Medulla oblongata (tissue), 1 donor: ENCODE results near the gene CDC25B.
"Not testable (repeated sequence)": the region's sequence is repeated elsewhere in the genome, so short reads cannot be mapped to it uniquely, and the experiment has no call there.

Source experiments
- DNase-seq: peaks from one replicate; pipeline ENCODE4 v3.0.0-alpha.2; 2015; ENCODE audit errors: extremely low spot score

Gene CDC25B

DNA sequence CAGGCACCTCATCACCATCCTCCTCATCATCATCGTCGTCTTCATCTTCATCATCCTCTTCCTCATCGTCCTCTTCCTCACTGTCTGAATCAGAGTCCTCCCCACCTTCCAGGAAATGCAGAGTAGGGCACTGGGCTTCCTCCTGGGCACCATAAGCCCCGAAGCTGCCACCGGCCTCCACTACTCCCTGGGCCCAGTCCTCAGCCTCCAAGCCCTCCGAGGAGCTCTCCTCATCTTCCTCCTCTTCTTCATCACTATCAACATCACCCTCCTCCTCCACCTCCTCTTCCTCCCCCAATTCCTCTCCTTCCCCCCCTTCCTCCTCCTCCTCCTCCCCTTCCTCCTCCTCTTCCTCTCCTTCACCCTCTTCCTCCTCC lies 11.3 kb upstream of the CDC25B start:
- DNase-seq: no peak

DNA sequence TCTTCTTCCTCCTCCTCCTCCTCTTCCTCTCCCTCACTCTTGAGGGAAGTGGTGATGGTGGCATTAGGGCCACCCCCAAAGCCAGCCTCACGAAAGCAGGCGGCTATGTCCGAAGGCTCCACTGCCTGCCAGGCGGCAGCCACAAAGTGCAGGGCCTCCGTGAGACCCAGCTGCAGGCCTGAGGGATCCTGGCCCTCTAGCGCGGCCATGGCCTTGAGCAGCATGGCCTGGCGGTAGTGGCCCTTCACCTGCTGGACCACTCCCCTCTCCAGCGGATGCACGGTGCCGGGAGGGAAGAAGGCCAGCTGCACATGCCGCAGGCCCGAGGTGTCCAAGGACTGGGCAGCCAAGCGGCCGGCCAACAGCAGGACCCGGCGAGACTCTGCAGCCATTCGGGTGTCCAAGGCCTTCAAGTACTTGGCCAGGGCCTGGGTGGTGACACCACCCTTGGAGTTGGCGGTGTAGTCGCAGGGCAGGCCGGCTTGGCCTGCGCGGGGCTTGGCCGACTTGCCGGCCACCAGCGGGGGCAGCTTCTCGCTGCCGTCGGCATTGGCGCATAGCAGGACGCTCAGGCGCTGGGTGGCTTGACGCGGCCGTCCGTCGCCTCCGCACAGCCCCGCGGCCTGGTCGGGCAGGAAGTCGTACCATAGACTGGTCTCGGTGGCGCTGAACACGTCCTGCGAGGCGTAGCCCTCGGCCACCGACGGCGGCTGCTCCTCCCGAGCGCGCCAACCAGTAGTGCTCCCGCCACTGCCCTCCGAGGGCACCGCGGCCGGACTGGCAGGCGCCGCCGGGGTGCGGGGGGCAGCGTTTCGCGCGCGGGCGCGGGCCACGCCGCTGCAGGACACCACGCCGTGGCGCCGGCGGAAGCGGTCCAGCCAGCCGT lies 10.6 kb upstream of the CDC25B start:
- no peak for DNase-seq

- no peak for DNase-seq
These were observed 10.0 kb upstream of the CDC25B start for GRCh38 chr20:3786126-3786484.

DNA sequence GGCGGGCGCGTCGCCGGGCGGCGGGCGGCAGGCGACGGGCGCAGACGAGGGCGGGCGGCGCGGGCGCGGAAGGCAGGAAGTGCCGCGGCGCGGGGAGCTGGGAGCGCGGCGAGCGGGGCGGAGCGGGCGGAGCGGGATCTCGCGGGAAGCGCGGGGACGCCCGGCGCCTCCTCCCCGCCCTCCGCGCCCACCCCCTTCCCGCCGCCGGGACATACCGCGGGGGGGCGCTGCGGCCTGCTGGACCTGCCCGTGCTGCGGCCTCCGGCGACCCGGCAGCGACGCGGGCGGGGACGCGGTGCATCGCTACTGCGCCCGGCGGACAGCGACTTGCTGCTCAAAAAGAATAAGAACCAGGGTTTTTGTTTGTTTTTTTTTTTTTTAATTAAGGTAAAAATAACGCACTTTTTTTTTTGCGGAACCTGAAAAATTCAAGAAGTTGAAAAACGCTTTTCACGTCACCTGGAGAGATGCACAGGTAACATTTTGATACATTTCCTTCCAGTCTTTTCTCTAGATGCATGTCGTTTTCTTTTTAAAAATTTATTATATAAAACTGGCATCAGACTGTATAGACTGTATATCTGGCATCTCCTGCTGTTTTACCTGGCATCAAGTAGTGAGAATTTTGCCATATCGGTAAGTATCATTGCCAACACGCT lies 9.3 kb upstream of the CDC25B start, which contains the start of gene CENPB:
CENPB (minus strand) TSS at position 76 of the 659 bp plus-strand sequence. CDS start 257 bp downstream, outside the sequence.
- peak; percentile 89 for DNase-seq

- DNase-seq: no peak
These were observed 8.6 kb upstream of the CDC25B start for GRCh38 chr20:3787324-3788014.

GRCh38 chr20:3788685-3789155 lies 7.4 kb upstream of the CDC25B start:
- DNase-seq: no peak

DNA sequence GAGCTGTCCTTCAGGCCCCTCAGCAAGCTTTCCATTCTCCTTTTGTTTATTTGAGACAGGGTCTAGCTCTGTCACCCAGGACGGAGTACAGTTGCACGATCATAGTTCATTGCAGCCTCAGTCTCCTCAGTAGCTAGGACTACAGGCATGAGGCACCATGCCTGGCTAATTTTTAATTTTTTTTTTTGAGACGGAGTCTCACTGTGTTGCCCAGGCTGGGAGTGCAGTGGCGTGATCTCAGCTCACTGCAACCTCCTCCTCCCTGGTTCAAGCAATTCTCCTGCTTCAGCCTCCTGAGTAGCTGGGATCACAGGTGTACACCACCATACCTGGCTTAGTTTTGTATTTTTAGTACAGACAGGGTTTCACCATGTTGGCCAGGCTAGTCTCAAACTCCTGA lies 6.9 kb upstream of the CDC25B start:
- not testable (repeated sequence) for DNase-seq

GRCh38 chr20:3794168-3794567 lies 1.9 kb upstream of the CDC25B start:
- not testable (repeated sequence) for DNase-seq

- no peak for DNase-seq
These were observed 1.2 kb upstream of the CDC25B start for GRCh38 chr20:3794701-3795420.

DNA sequence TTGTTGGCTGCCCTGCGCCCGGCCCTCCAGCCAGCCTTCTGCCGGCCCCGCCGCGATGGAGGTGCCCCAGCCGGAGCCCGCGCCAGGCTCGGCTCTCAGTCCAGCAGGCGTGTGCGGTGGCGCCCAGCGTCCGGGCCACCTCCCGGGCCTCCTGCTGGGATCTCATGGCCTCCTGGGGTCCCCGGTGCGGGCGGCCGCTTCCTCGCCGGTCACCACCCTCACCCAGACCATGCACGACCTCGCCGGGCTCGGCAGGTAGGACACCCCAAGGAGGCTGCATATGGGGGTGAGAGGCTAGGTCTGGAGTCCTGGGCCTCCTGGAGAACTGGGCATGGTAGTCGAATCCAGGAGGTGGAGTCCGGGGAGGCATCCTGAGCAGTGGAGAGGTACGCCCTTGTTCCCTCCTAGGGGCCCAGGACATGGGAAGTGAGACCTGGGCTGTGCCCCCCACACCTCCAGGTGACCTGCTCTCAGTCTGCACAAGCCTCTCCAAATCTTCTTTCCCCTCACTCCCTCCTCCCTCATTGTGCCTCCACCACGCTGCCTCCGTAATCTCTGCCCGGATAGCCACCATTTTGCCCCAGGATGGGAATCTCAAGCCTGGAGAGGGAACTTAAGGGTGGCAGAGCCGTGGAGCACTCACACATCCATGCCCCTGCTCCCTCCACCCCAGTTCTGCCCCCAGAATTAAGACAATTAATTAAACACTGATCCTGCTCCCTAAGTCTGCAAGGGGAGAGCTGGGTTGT lies 541 bp downstream of the CDC25B start:
- no peak for DNase-seq

- no peak for DNase-seq
These were observed 1.1 kb downstream of the CDC25B start for GRCh38 chr20:3797226-3797545.

DNA sequence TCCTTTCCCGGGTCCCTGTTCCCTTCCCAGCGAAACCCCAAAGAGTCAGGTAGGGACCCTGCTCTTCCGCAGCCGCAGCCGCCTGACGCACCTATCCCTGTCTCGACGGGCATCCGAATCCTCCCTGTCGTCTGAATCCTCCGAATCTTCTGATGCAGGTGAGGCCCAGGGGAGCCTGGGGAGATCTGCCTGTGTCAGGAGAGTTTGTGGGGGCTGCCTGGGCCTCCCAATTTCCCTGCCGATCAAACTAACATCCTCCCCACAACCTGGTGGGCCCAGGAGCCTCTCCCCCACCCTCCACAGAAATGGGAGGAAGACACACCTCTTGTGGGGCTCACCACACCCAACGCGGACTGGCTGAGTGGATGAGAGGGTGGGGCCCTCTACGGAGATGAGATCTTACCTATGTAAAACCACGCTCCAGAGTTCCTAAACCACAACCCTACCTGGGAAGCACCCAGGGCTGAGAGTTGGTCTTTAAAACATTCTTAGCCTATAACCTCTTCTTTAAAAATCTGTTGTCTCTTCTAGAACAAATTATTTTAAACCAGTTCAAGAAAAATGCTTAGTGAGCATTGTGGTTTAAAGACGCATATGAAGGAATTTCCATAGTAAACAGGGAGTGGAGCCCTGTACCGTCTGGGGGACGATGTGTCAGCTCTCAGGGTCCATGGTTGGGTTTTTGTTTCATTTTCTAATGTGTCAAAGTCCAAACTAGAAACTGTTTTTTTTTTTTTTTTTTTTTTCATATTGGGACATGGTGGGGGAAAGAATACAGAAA lies 1.7 kb downstream of the CDC25B start:
- DNase-seq: no peak

DNA sequence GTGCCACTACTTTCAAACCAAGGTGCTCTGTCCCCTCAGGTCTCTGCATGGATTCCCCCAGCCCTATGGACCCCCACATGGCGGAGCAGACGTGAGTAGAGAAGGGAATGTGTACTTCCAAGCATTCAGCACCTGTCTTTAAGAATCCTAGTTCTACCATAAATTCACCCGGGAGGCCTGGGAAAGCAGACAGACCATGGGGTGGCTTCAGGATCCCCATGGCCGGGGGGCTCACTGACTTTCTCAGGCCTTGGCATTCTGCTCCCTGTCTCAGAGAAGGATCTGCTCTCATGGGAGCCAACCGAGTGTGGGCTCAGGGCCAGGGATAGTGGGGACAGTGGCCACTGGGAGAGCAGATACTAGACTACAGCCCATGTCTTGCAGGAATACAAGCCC lies 2.3 kb downstream of the CDC25B start:
- DNase-seq: no peak

GRCh38 chr20:3798908-3799248 lies 2.8 kb downstream of the CDC25B start:
- no peak for DNase-seq

- DNase-seq: no peak
These were observed 4.3 kb downstream of the CDC25B start for GRCh38 chr20:3800256-3800877.

DNA sequence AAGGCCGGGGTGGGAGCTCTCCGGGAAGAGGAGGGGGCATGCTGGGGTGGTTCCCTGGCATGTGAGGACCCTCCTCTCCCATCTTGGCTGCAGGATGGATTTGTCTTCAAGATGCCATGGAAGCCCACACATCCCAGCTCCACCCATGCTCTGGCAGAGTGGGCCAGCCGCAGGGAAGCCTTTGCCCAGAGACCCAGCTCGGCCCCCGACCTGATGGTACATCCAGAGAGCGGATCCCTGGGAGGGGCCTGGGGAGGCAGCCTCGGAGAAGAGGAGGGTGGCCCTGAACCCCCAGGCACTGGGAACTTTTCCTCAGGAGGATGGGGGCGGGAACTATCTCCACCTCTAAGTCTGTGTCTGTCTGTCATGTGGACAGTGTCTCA lies 4.8 kb downstream of the CDC25B start:
- no peak for DNase-seq

DNA sequence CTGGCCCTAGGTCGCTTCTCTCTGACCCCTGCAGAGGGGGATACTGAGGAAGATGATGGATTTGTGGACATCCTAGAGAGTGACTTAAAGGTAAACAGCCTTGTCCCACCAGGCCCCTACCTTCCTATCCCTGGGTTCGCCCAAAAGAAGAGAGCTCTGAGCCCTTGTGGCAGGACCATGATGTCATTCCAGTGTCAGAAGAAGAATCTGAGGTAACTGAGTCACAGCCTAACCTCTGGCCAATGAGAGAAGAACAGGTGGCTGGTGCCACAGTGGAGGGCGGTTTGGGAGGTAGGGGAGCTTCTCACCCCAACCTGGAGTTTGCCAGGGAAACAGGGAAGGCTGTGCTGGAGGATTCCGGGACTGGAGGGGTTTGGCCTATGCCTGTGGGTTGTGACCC lies 5.2 kb downstream of the CDC25B start:
- no peak for DNase-seq

- no peak for DNase-seq
These were observed 5.7 kb downstream of the CDC25B start for GRCh38 chr20:3801846-3802245.

GRCh38 chr20:3802524-3803239 lies 6.6 kb downstream of the CDC25B start:
- DNase-seq: no peak

GRCh38 chr20:3803289-3803688 lies 7.2 kb downstream of the CDC25B start:
- no peak for DNase-seq
